PFSK-1 (cell line): ENCODE measurements around the gene LTO1.

ENCODE experiments used
- FOXP2 ChIP-seq: optimal IDR thresholded peaks from 2 replicates; pipeline ENCODE3; 2011; ENCODE audit warnings: borderline replicate concordance, control low read depth, inconsistent platforms; ENCODE audit not compliant: insufficient read depth; ENCODE audit errors: extremely low read length, extremely low read depth
- POLR2AphosphoS5 ChIP-seq: IDR thresholded peaks from 2 replicates; pipeline ENCODE4 v1.6.1; 2012; ENCODE audit warnings: low read depth, mild to moderate bottlenecking, control low read depth, low read length, moderate library complexity
- REST ChIP-seq, 2 experiments: IDR thresholded peaks; 2 replicates each; pipeline versions ENCODE4 v1.6.1 to v1.8.0; 2011 to 2012; ENCODE audit warnings: low read depth in 2 of 2, low read length in 2 of 2, control low read depth in 1 of 2, inconsistent platforms in 1 of 2, mild to moderate bottlenecking in 1 of 2, moderate library complexity in 1 of 2; ENCODE audit not compliant: insufficient read depth in 1 of 2
- SIN3A ChIP-seq: IDR thresholded peaks from 2 replicates; pipeline ENCODE4 v1.6.1; 2012; ENCODE audit warnings: mild to moderate bottlenecking, low read length, moderate library complexity, borderline replicate concordance; ENCODE audit not compliant: insufficient read depth
- TAF1 ChIP-seq: IDR thresholded peaks from 2 replicates; pipeline ENCODE4 v1.6.1; 2012; ENCODE audit warnings: low read length, control low read depth, borderline replicate concordance; ENCODE audit not compliant: insufficient read depth

The LTO1 gene

DNA sequence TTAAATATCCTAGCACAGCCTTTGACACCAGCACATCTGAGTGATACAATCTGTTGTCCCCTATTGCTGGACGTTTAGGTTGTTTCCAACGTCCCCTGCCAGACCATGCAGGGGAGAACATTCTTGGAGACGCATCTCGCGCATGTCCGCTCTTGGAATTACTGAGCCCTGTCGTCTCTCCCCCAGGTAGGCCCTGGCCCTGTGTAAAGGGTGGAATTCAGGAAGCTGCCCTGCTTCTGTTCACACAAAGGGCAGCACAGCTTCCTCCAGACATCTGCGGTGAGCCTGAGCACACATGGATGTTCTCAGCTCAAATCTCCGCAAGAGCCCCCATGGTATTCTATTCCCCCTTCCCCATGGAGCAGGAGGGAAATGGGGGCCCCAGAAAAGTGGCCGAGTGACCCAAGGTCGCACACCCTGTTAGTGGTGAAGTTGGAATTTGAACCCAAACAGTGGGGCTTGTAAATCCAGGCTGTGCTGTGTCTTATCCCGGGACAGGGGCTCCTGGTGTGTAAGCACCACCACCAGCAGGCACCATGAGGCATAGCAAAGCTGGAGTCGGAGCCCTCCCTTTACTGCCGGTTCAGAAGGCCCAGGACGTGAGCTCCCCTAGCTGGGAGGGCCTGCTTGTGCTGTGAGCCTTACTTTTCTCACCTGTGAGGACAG is 33.7 kb upstream of the LTO1 start:
- no peak for TF ChIP-seq REST (IDR thresholded peaks at IDR 0.05; ENCODE audit: insufficient read depth in 1 of 2, low read depth in 2 of 2, low read length in 2 of 2)
- no peak for TF ChIP-seq TAF1
- no peak for TF ChIP-seq POLR2AphosphoS5
- no peak for TF ChIP-seq SIN3A

DNA sequence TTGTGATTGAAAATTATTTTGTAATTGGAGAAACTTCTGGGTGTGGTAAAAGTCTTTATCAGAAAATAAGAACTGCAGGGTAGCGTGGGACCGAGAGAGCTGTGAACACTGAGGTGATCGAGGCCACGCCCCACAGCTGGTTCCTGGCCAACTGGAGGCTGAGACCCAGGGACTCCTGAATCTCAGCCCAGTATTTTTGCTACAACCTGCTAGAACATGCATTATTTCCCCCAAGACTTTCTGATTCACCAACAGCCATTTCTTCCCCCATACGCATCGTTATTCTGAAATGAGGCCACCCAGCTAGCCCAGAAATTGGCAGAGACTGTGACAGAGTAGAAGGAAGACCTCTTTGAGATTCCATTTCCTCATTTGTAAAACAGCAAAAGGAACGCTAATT is 32.0 kb upstream of the LTO1 start:
- TF ChIP-seq SIN3A: no peak
- no peak for TF ChIP-seq TAF1
- no peak for TF ChIP-seq POLR2AphosphoS5
- TF ChIP-seq FOXP2: no peak
- no peak for TF ChIP-seq REST (IDR thresholded peaks at IDR 0.05; ENCODE audit: insufficient read depth in 1 of 2, low read depth in 2 of 2, low read length in 2 of 2)

- TF ChIP-seq POLR2AphosphoS5 (no peak), TAF1 (no peak), REST (IDR thresholded peaks at IDR 0.05; ENCODE audit: insufficient read depth in 1 of 2, low read depth in 2 of 2, low read length in 2 of 2) (no peak), SIN3A (no peak), FOXP2 (no peak)
These were observed 31.0 kb upstream of the LTO1 start for GRCh38 chr11:69705901-69706787.

GRCh38 chr11:69705351-69705811 is 30.2 kb upstream of the LTO1 start:
- TF ChIP-seq POLR2AphosphoS5 (no peak), REST (IDR thresholded peaks at IDR 0.05; ENCODE audit: insufficient read depth in 1 of 2, low read depth in 2 of 2, low read length in 2 of 2) (no peak), FOXP2 (no peak), TAF1 (no peak), SIN3A (no peak)
